ENCODE data around the gene RALGPS1.

The RALGPS1 gene

DNA sequence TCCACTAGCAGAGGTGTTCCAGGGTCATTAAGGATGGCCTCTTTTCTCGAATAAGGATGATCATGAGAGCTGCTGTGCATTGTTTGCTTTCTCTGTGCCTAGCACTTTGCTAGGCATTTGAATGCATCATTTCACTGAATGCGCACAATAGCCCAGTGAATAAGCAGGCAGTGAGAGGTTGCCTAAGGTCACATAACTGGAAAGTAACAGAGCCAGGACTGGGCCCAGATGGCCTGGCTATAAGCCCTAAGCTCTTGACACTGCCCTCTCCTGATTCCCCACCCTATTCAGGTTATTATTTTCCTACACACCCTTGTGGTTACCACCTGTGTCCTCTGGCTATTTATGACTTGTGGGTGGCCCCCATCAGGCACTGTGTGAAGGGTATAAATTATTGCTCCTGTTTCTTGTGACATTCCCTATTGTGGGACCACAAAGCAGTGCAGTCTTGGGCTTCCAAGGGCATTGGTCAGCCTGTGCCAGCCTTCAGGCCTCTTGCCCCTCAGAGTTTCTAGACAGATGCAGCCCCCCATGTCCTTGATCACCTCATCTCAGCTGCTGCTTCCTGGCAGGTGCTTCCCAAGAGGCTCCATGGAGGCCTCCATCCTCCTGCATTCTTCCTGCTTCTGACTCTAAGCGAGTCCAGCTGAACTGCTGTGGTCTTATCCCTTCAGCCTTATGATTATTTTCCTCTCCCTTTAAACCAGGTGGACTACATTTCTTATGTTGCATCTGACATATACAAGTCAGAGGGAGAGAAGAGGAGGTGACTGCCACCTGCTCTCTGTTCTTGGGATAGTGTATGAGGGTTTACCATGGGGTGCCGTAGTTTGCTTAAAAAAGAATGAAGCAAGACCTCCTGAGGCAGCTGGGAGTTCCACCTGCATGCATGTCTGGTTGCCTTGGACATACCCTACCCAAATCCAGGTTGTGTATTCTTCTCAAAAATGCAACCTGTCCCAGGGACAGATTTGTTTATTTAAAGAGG is 160.3 kb downstream of the RALGPS1 start:
- Histone ChIP-seq H3K27me3 (ENCODE audit: insufficient read depth, poor library complexity, severe bottlenecking) (no peaks in the 10 kb centered on the region), H3K4me1 (ENCODE audit: insufficient read depth, poor library complexity, severe bottlenecking) (no peaks in the 10 kb centered on the region), H3K4me3 (ENCODE audit: severe bottlenecking) (no peak overlapping the region), H3K36me3 (ENCODE audit: low read depth) (no peaks in the 10 kb centered on the region), H3K27ac (ENCODE audit: poor library complexity, severe bottlenecking) (no peak overlapping the region), H3K9me3 (ENCODE audit: severe bottlenecking) (no peaks in the 10 kb centered on the region)
- DNase-seq (ENCODE audit: low spot score) (no peak), ATAC-seq (ENCODE audit: low read depth) (no peak)
- TF ChIP-seq, protein P1, sequence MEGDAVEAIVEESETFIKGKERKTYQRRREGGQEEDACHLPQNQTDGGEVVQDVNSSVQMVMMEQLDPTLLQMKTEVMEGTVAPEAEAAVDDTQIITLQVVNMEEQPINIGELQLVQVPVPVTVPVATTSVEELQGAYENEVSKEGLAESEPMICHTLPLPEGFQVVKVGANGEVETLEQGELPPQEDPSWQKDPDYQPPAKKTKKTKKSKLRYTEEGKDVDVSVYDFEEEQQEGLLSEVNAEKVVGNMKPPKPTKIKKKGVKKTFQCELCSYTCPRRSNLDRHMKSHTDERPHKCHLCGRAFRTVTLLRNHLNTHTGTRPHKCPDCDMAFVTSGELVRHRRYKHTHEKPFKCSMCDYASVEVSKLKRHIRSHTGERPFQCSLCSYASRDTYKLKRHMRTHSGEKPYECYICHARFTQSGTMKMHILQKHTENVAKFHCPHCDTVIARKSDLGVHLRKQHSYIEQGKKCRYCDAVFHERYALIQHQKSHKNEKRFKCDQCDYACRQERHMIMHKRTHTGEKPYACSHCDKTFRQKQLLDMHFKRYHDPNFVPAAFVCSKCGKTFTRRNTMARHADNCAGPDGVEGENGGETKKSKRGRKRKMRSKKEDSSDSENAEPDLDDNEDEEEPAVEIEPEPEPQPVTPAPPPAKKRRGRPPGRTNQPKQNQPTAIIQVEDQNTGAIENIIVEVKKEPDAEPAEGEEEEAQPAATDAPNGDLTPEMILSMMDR (IDR thresholded peaks at IDR 0.05; ENCODE audit: poor library complexity, severe bottlenecking), result no peak

- Histone ChIP-seq H3K36me3 (ENCODE audit: low read depth) (no peaks in the 10 kb centered on the region), H3K4me1 (ENCODE audit: insufficient read depth, poor library complexity, severe bottlenecking) (no peaks in the 10 kb centered on the region), H3K27ac (ENCODE audit: poor library complexity, severe bottlenecking) (no peak overlapping the region), H3K27me3 (ENCODE audit: insufficient read depth, poor library complexity, severe bottlenecking) (no peaks in the 10 kb centered on the region), H3K4me3 (ENCODE audit: severe bottlenecking) (no peak overlapping the region), H3K9me3 (ENCODE audit: severe bottlenecking) (no peaks in the 10 kb centered on the region)
- no peak for DNase-seq (ENCODE audit: low spot score)
- TF ChIP-seq, protein P1 (IDR thresholded peaks at IDR 0.05; ENCODE audit: poor library complexity, severe bottlenecking), result no peak
- ATAC-seq (ENCODE audit: low read depth), result no peak
These were observed 161.2 kb downstream of the RALGPS1 start for GRCh38 chr9:127075624-127076372.

- no peaks in the 10 kb centered on the region for H3K4me1 ChIP-seq (ENCODE audit: insufficient read depth, poor library complexity, severe bottlenecking)
- no peak overlapping the region for H3K4me3 ChIP-seq (ENCODE audit: severe bottlenecking)
- H3K9me3 ChIP-seq (ENCODE audit: severe bottlenecking), result no peaks in the 10 kb centered on the region
- H3K36me3 ChIP-seq (ENCODE audit: low read depth), result no peaks in the 10 kb centered on the region
- no peaks in the 10 kb centered on the region for H3K27me3 ChIP-seq (ENCODE audit: insufficient read depth, poor library complexity, severe bottlenecking)
- H3K27ac ChIP-seq (ENCODE audit: poor library complexity, severe bottlenecking), result no peak overlapping the region
- ATAC-seq (ENCODE audit: low read depth) (no peak), DNase-seq (ENCODE audit: low spot score) (no peak)
- TF ChIP-seq, protein P1 (IDR thresholded peaks at IDR 0.05; ENCODE audit: poor library complexity, severe bottlenecking), result no peak
These were observed 162.5 kb downstream of the RALGPS1 start for GRCh38 chr9:127076860-127077643.

DNA sequence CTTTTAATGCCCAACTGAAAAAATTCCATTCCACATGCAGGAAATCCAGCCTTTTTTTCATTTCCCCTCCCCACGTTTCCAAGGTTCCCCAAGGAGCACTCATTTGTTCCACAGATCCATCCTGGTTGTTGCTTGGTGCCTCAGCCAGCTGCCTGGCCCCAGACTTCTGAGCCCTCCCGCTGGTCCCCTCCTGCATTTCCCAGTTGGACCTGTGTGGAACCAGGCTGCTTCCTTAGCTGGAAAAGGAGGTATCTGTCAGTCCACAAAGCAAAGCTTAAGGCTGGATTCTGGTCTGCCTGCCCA is 163.0 kb downstream of the RALGPS1 start:
- TF ChIP-seq, protein P1 (IDR thresholded peaks at IDR 0.05; ENCODE audit: poor library complexity, severe bottlenecking), result no peak
- ATAC-seq (ENCODE audit: low read depth), result no peak
- Histone ChIP-seq H3K36me3 (ENCODE audit: low read depth) (no peaks in the 10 kb centered on the region), H3K4me1 (ENCODE audit: insufficient read depth, poor library complexity, severe bottlenecking) (no peaks in the 10 kb centered on the region), H3K9me3 (ENCODE audit: severe bottlenecking) (no peaks in the 10 kb centered on the region), H3K4me3 (ENCODE audit: severe bottlenecking) (no peak overlapping the region), H3K27ac (ENCODE audit: poor library complexity, severe bottlenecking) (no peak overlapping the region), H3K27me3 (ENCODE audit: insufficient read depth, poor library complexity, severe bottlenecking) (no peaks in the 10 kb centered on the region)
- DNase-seq (ENCODE audit: low spot score), result no peak
